K562 (cell line): ENCODE measurements around the gene P2RX2. TPM values are rescaled to one million over a fixed set of nuclear protein-coding genes. Genes with fewer than 3 reads are reported as not detected.
A peak's percentile ranks its signal among the peaks of the same experiment; 100 is the strongest.

Source experiments
- ADNP ChIP-seq: fragments of 200-800 bp; sonication (Bioruptor generic); IDR thresholded peaks from 2 replicates; pipeline ENCODE4 v1.6.1; 2016; ENCODE audit warnings: missing genetic modification characterization, missing compliant biosample characterization
- CREB1 ChIP-seq, 2 experiments: sonication (generic) in 1 of 2; formaldehyde crosslinking in 1 of 2; IDR thresholded peaks; 2 replicates each; pipeline versions ENCODE4 v1.6.1 to v1.8.0; 2012 to 2022; ENCODE audit warnings: inconsistent platforms in 1 of 2, mild to moderate bottlenecking in 1 of 2, missing genetic modification reagents in 1 of 2, moderate library complexity in 1 of 2
- ELF2 ChIP-seq: fragments of 250-450 bp; sonication (Bioruptor Pico); IDR thresholded peaks from 2 replicates; pipeline ENCODE4 v1.5.0; 2021; ENCODE audit warnings: mild to moderate bottlenecking
- HDAC6 ChIP-seq: IDR thresholded peaks from 2 replicates; pipeline ENCODE4 v1.6.1; 2012; ENCODE audit warnings: low read depth, mild to moderate bottlenecking, control low read depth, inconsistent platforms, low read length, moderate library complexity
- JUN ChIP-seq, 2 experiments: sonication (generic) in 1 of 2; formaldehyde crosslinking in 1 of 2; IDR thresholded peaks; 2 replicates each; pipeline versions ENCODE4 v1.6.1 to v1.8.0; 2012 to 2022; ENCODE audit warnings: borderline replicate concordance in 2 of 2, mild to moderate bottlenecking in 2 of 2, improper control_type of control experiment in 1 of 2, low read depth in 1 of 2, low read length in 1 of 2, missing genetic modification reagents in 1 of 2
- KDM2B ChIP-seq: fragments of 250-450 bp; sonication (Bioruptor Pico); IDR thresholded peaks from 2 replicates; pipeline ENCODE4 v1.8.0; 2021; ENCODE audit warnings: mild to moderate bottlenecking, moderate library complexity
- MEIS2 ChIP-seq: fragments of 450-650 bp; IDR thresholded peaks from 2 replicates; pipeline ENCODE4 v1.6.1; 2014; ENCODE audit warnings: mild to moderate bottlenecking; ENCODE audit not compliant: partially characterized antibody
- NR2C1 ChIP-seq, 2 experiments: fragments of 450-650 bp; IDR thresholded peaks; 2 replicates each; pipeline ENCODE4 v1.6.1; 2017; ENCODE audit warnings: mild to moderate bottlenecking in 2 of 2, antibody characterized with exemption in 1 of 2, inconsistent platforms in 1 of 2, missing compliant biosample characterization in 1 of 2, missing genetic modification characterization in 1 of 2
- NR3C1 ChIP-seq: sonication (generic); formaldehyde crosslinking; IDR thresholded peaks from 2 replicates; pipeline ENCODE4 v1.8.1; 2022; ENCODE audit warnings: missing genetic modification reagents
- PHF20 ChIP-seq: fragments of 450-650 bp; IDR thresholded peaks from 2 replicates; pipeline ENCODE4 v1.6.1; 2018; ENCODE audit not compliant: partially characterized antibody
- POLR2AphosphoS2 ChIP-seq: IDR thresholded peaks from 2 replicates; pipeline ENCODE4 v1.6.1; 2012; ENCODE audit warnings: low read length, improper control_type of control experiment
- PPARD ChIP-seq: fragments of 250-450 bp; sonication (Bioruptor Pico); IDR thresholded peaks from 2 replicates; pipeline ENCODE4 v1.8.0; 2022; ENCODE audit warnings: inconsistent platforms, mild to moderate bottlenecking, moderate library complexity
- RCOR1 ChIP-seq, 2 experiments: IDR thresholded peaks; 2 replicates each; pipeline ENCODE4 v1.6.1; 2012; ENCODE audit warnings: low read depth in 2 of 2, low read length in 2 of 2, borderline replicate concordance in 1 of 2, improper control_type of control experiment in 1 of 2
- SAFB ChIP-seq: fragments of 200-400 bp; formaldehyde crosslinking; IDR thresholded peaks from 2 replicates; pipeline ENCODE4 v1.6.1; 2017; ENCODE audit warnings: low read depth, low read length, borderline replicate concordance
- SRSF9 ChIP-seq: fragments of 200-400 bp; formaldehyde crosslinking; IDR thresholded peaks from 2 replicates; pipeline ENCODE4 v1.6.1; 2017; ENCODE audit warnings: low read depth, low read length, borderline replicate concordance
- TGIF2 ChIP-seq: sonication (generic); formaldehyde crosslinking; IDR thresholded peaks from 2 replicates; pipeline ENCODE4 v1.8.1; 2022; ENCODE audit warnings: mild to moderate bottlenecking, missing genetic modification reagents, moderate library complexity
- U2AF1 ChIP-seq: fragments of 200-400 bp; formaldehyde crosslinking; optimal IDR thresholded peaks from 2 replicates; pipeline ENCODE3; 2017; ENCODE audit warnings: mild to moderate bottlenecking, low read depth, low read length, moderate library complexity
- ZNF121 ChIP-seq: sonication (generic); formaldehyde crosslinking; conservative IDR thresholded peaks from 2 replicates; pipeline ENCODE4 v1.8.0; 2022; ENCODE audit warnings: missing genetic modification reagents
- ZNF316 ChIP-seq: fragments of 450-650 bp; IDR thresholded peaks from 2 replicates; pipeline ENCODE4 v1.6.1; 2016
- polyA plus RNA-seq, 8 experiments: library from polyadenylated mRNA; depleted of rRNA in 4 of 8; stranded (reverse) in 5 of 8; unstranded in 3 of 8; fragments of >200 nt; fragmentation: Nextera tagmentation in 2 of 8; fragmentation: Illumina TruSeq in 1 of 8; extraction: Ambion mirVana in 2 of 8; extraction: Trizol in 1 of 8; gene quantifications; 2 replicates each; pipeline versions ENCODE4 v1.2.1 to v1.2.3, GENCODE V29; 2011 to 2014; ENCODE audit warnings: inconsistent platforms in 1 of 8, missing spikeins in 1 of 8
- total RNA-seq, 7 experiments: library from RNA; depleted of rRNA in 6 of 7; stranded (reverse); fragments of >200 nt in 6 of 7; fragmentation: Illumina TruSeq in 2 of 7; extraction: Trizol in 2 of 7; gene quantifications; 2 replicates each; pipeline versions ENCODE4 v1.2.1 to v1.2.3, GENCODE V29; 2011 to 2021; ENCODE audit warnings: low replicate concordance in 1 of 7
- TF ChIP-seq, protein P1 (sequence below): IDR thresholded peaks from 2 replicates; pipeline ENCODE4 v1.6.1; 2011; ENCODE audit warnings: borderline replicate concordance, low read depth, mild to moderate bottlenecking, moderate library complexity, low read length; ENCODE audit not compliant: insufficient read depth, poor library complexity, severe bottlenecking
- TF ChIP-seq, protein P2 (sequence below): IDR thresholded peaks from 3 replicates; pipeline ENCODE4 v1.6.1; 2011; ENCODE audit warnings: borderline replicate concordance, mild to moderate bottlenecking; ENCODE audit not compliant: insufficient read length, insufficient read depth

The P2RX2 gene
- total and polyA plus RNA-seq, 9 of the 15 experiments (the other 6 are each of a cell fraction or from before 2014, with no cell fraction given), result not detected

GRCh38 chr12:132620899-132621656 lies 2.5 kb downstream of the P2RX2 start (continued):
- TF ChIP-seq ZNF316 (no peak), TGIF2 (CRISPR knock-in tag) (no peak), HDAC6 (no peak), CREB1 (IDR thresholded peaks at IDR 0.05) (peak; percentile 17; the same call in 1 of the 2 replicates), CREB1 (CRISPR knock-in tag; IDR thresholded peaks at IDR 0.05) (no peak), RCOR1 (IDR thresholded peaks at IDR 0.05; ENCODE audit: borderline replicate concordance in 1 of 2, low read depth in 2 of 2, low read length in 2 of 2) (no peak), PHF20 (no peak), KDM2B (no peak), U2AF1 (no peak), POLR2AphosphoS2 (0 out of 2 replicates have a peak, but pooled peaks have one; percentile 38), PPARD (CRISPR knock-in tag) (no peak), ZNF121 (no peak), ADNP (tag) (no peak), SAFB (no peak), ELF2 (CRISPR knock-in tag) (no peak), JUN (IDR thresholded peaks at IDR 0.05; ENCODE audit: borderline replicate concordance, low read depth, low read length) (no peak), JUN (CRISPR knock-in tag; IDR thresholded peaks at IDR 0.05; ENCODE audit: borderline replicate concordance) (no peak), SRSF9 (no peak), NR2C1 (IDR thresholded peaks at IDR 0.05) (peak; percentile 83), NR2C1 (tag; IDR thresholded peaks at IDR 0.05) (peak; percentile 81), MEIS2 (no peak), NR3C1 (no peak)
- TF ChIP-seq, protein P1, sequence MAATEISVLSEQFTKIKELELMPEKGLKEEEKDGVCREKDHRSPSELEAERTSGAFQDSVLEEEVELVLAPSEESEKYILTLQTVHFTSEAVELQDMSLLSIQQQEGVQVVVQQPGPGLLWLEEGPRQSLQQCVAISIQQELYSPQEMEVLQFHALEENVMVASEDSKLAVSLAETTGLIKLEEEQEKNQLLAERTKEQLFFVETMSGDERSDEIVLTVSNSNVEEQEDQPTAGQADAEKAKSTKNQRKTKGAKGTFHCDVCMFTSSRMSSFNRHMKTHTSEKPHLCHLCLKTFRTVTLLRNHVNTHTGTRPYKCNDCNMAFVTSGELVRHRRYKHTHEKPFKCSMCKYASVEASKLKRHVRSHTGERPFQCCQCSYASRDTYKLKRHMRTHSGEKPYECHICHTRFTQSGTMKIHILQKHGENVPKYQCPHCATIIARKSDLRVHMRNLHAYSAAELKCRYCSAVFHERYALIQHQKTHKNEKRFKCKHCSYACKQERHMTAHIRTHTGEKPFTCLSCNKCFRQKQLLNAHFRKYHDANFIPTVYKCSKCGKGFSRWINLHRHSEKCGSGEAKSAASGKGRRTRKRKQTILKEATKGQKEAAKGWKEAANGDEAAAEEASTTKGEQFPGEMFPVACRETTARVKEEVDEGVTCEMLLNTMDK, result no peak
- TF ChIP-seq, protein P2, sequence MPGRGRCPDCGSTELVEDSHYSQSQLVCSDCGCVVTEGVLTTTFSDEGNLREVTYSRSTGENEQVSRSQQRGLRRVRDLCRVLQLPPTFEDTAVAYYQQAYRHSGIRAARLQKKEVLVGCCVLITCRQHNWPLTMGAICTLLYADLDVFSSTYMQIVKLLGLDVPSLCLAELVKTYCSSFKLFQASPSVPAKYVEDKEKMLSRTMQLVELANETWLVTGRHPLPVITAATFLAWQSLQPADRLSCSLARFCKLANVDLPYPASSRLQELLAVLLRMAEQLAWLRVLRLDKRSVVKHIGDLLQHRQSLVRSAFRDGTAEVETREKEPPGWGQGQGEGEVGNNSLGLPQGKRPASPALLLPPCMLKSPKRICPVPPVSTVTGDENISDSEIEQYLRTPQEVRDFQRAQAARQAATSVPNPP, result no peak
